Lower leg skin (tissue), 4 donors: Measurements from ENCODE around the gene FOXQ1. TPM values are rescaled to one million over a fixed set of nuclear protein-coding genes. Genes with fewer than 3 reads are reported as not detected.

ENCODE experiments used
- DNase-seq, 2 donors: peaks; one replicate each; pipeline ENCODE4 v3.0.0-alpha.2; 2019; ENCODE audit warnings: low spot score in 2 of 2
- H3K4me3 ChIP-seq: fragments of 200-600 bp; sonication (generic); 2 replicates; pipeline ENCODE4 v1.5.1; 2017; ENCODE audit warnings: mild to moderate bottlenecking, low read depth; ENCODE audit not compliant: poor library complexity, severe bottlenecking
- POLR2A ChIP-seq, 2 donors: fragments of 450-650 bp; IDR thresholded peaks; one replicate each; pipeline ENCODE4 v1.6.1; 2016 to 2017; ENCODE audit warnings: antibody characterized with exemption in 2 of 2, mild to moderate bottlenecking in 1 of 2, moderate library complexity in 1 of 2
- WGBS, 2 donors: methylation state at CpG; one replicate each; pipeline ENCODE4 v1.1.5; 2018; 5-methylcytosine and 5-hydroxymethylcytosine counted together
- intact Hi-C: fragments of 100-400 bp; cut with DNase I; formaldehyde crosslinking; loops from one replicate; pipeline ENCODE4 v1.15.0; 2023; ENCODE audit warnings: low total_unique reads
- total RNA-seq, 4 donors: library from RNA; depleted of rRNA; stranded (reverse); fragments of >200 nt; gene quantifications; one replicate each; pipeline ENCODE4 v1.1.0, GENCODE V29; 2016
- TF ChIP-seq, protein P1 (sequence below), 3 donors: fragments of 450-650 bp; IDR thresholded peaks; one replicate each; pipeline ENCODE4 v1.5.1; 2016; ENCODE audit warnings: antibody characterized with exemption in 3 of 3, mild to moderate bottlenecking in 3 of 3, moderate library complexity in 2 of 3

The FOXQ1 gene
- total RNA-seq, 4 donors from 2014 or later, result 54.1 to 117 (median 89.5) TPM

DNA sequence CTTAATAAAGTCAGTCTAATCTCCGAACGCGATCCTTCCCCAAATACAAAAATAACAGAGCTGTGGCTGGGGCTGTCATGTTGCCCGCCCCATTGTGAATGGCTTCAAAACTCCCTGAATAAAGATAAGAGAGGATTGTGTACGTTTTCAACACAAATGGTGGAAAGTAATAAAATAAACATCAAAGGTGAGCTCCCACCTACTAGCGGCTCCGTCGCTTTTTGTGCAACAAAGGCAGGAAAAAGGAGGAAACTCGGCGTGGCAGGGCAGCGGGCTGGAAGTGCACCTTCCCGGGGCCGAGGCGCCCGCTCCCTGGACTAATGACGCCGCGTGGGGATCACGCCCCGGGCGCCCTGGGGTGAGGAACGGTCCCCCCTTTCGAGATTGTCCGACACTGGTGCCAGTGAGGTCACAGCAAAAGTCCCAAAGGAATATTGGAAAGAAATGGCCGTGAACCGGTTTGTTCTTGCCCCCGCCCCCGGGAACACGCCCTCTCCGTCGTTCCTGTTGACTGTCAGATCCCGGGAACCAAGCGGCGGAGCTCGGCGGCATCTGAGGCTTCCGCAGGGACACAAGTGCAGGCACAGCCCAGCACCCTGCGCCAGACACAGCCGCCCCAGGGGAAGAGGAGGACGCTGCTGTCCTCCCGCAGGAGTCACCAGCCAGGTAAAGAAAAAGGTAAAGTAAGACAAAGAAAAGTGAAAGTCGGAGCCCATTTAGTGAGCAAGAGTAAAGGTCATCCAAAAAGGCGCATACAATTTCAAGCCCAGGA, 1.1 kb upstream of the FOXQ1 start:
- no peak for TF ChIP-seq POLR2A (IDR thresholded peaks at IDR 0.05)
- H3K4me3 ChIP-seq, result no peak overlapping the region
- WGBS, 2 donors, result 4 to 8% methylated on average over 43 of the region's 43 CpGs
- intact Hi-C loops, result loop anchor here (10.0 kb wide), 1 partner anchor 226 kb away; no protein-coding TSS in a partner anchor
- peak; percentile 68 to 92 for DNase-seq

DNA sequence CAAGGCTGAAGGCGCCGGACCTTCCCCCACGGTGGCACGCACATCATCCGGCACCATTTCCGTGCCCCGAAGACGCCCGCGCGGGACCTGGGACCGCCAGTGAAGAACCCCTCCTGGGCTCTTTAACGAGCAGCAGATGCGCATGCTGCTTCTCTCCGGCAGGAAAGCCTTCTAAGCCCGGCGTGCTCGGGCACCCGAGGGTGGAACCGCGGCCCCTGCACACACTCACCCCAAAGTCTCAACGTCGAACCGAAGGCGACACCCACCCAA, 240 bp downstream of the FOXQ1 start:
- no peak for DNase-seq
- TF ChIP-seq, protein P1, sequence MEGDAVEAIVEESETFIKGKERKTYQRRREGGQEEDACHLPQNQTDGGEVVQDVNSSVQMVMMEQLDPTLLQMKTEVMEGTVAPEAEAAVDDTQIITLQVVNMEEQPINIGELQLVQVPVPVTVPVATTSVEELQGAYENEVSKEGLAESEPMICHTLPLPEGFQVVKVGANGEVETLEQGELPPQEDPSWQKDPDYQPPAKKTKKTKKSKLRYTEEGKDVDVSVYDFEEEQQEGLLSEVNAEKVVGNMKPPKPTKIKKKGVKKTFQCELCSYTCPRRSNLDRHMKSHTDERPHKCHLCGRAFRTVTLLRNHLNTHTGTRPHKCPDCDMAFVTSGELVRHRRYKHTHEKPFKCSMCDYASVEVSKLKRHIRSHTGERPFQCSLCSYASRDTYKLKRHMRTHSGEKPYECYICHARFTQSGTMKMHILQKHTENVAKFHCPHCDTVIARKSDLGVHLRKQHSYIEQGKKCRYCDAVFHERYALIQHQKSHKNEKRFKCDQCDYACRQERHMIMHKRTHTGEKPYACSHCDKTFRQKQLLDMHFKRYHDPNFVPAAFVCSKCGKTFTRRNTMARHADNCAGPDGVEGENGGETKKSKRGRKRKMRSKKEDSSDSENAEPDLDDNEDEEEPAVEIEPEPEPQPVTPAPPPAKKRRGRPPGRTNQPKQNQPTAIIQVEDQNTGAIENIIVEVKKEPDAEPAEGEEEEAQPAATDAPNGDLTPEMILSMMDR (IDR thresholded peaks at IDR 0.05), result no peak
- TF ChIP-seq POLR2A (IDR thresholded peaks at IDR 0.05), result no peak
- H3K4me3 ChIP-seq, result peak overlapping the region; percentile 39
- WGBS, 2 donors, result 0 to 1% methylated on average over 11 to 25 of the region's 25 CpGs
- intact Hi-C loops, result loop anchor here (10.0 kb wide), 1 partner anchor 227 kb away; no protein-coding TSS in a partner anchor

- intact Hi-C loops, result loop anchor here (10.0 kb wide), 1 partner anchor 228 kb away; no protein-coding TSS in a partner anchor
- peak overlapping the region; percentile 39 for H3K4me3 ChIP-seq
- DNase-seq, result no peak
- no peak for TF ChIP-seq POLR2A (IDR thresholded peaks at IDR 0.05)
- WGBS, 2 donors, result 1% methylated on average over 45 to 65 of the region's 109 CpGs
Observed at GRCh38 chr6:1312473-1313367, 822 bp downstream of the FOXQ1 start.

GRCh38 chr6:1313384-1313766, 1.5 kb downstream of the FOXQ1 start:
- intact Hi-C loops, result loop anchor here (10.0 kb wide), 1 partner anchor 229 kb away; no protein-coding TSS in a partner anchor
- no peak for TF ChIP-seq POLR2A (IDR thresholded peaks at IDR 0.05)
- TF ChIP-seq, protein P1 (IDR thresholded peaks at IDR 0.05), result no peak
- WGBS, 2 donors, result 0% methylated on average over 3 of the region's 64 CpGs; no CpG with 5 or more reads in 1 of the 2 donors
- DNase-seq, result no peak
- no peak overlapping the region for H3K4me3 ChIP-seq

- 8 to 11% methylated on average over 26 to 32 of the region's 45 CpGs for WGBS, 2 donors
- intact Hi-C loops, result loop anchor here (10.0 kb wide), 1 partner anchor 229 kb away; no protein-coding TSS in a partner anchor
- TF ChIP-seq, protein P1 (IDR thresholded peaks at IDR 0.05), result no peak
- TF ChIP-seq POLR2A (IDR thresholded peaks at IDR 0.05), result no peak
- DNase-seq, result no peak
- no peak overlapping the region for H3K4me3 ChIP-seq
Observed at GRCh38 chr6:1313767-1314503, 2.0 kb downstream of the FOXQ1 start.

GRCh38 chr6:1314617-1315016, 2.7 kb downstream of the FOXQ1 start:
- H3K4me3 ChIP-seq, result no peak overlapping the region
- intact Hi-C loops, result loop anchor here (10.0 kb wide), 1 partner anchor 230 kb away; no protein-coding TSS in a partner anchor
- WGBS, 2 donors, result 32 to 41% methylated on average over 2 of the region's 2 CpGs
- no peak for DNase-seq
- TF ChIP-seq POLR2A (IDR thresholded peaks at IDR 0.05), result no peak
